Panc1 (cell line): ENCODE measurements around the gene FLRT1. TPM values are rescaled to one million over a fixed set of nuclear protein-coding genes. Genes with fewer than 3 reads are reported as not detected.

Source experiments
- ATAC-seq: fragments of 200-7000 bp; cut with Tn5 transposase; 2 replicates; pipeline ENCODE4 v1.9.1; 2020; ENCODE audit warnings: mild to moderate bottlenecking, moderate library complexity
- BruUV-seq: library from RNA; stranded (reverse); fragments of 400-500 nt; replicated peaks from 2 replicates; lab custom pipeline; 2021; lab: Mats Ljungman, UMichigan
- CTCF ChIA-PET: fragments of 300-600 bp; sonication (Branson Sonifier 250); formaldehyde crosslinking; loops from one replicate; lab custom pipeline; 2022; ENCODE audit warnings: antibody characterized with exemption; lab: Charles Lee
- POLR2A ChIA-PET: fragments of 300-600 bp; sonication (Branson Sonifier 250); formaldehyde crosslinking; loops from one replicate; lab custom pipeline; 2022; ENCODE audit warnings: antibody characterized with exemption; lab: Charles Lee
- DNase-seq: peaks from one replicate; pipeline ENCODE4 v3.0.0-alpha.2; 2010; ENCODE audit warnings: low read depth, low spot score
- H3K27ac ChIP-seq: 2 replicates; pipeline ENCODE4 v1.5.1; 2011; ENCODE audit warnings: mild to moderate bottlenecking, low read length, inconsistent platforms
- H3K27me3 ChIP-seq: fragments of 200-500 bp; sonication (Bioruptor generic); 2 replicates; pipeline ENCODE4 v1.6.0; 2014; ENCODE audit warnings: low read length, inconsistent platforms; ENCODE audit not compliant: control insufficient read depth, insufficient read depth
- H3K36me3 ChIP-seq: fragments of 200-500 bp; sonication (Bioruptor generic); 2 replicates; pipeline ENCODE4 v1.5.1; 2014; ENCODE audit warnings: inconsistent platforms, mild to moderate bottlenecking, low read length, moderate library complexity; ENCODE audit not compliant: control insufficient read depth, insufficient read depth
- H3K4me1 ChIP-seq: 2 replicates; pipeline ENCODE4 v1.5.1; 2011; ENCODE audit warnings: inconsistent platforms, mild to moderate bottlenecking, low read length, moderate library complexity; ENCODE audit not compliant: control insufficient read depth, insufficient read depth
- H3K4me3 ChIP-seq, 2 experiments: 2 replicates each; pipeline ENCODE4 v1.5.1; 2011 to 2012; ENCODE audit warnings: low read depth in 2 of 2, low read length in 2 of 2, mild to moderate bottlenecking in 2 of 2, inconsistent platforms in 1 of 2, moderate library complexity in 1 of 2
- H3K9me3 ChIP-seq: fragments of 200-500 bp; sonication (Bioruptor generic); 2 replicates; pipeline ENCODE4 v1.5.1; 2014; ENCODE audit warnings: low read depth, mild to moderate bottlenecking, inconsistent platforms, low read length, moderate library complexity; ENCODE audit not compliant: control insufficient read depth, insufficient read depth
- CTCF ChIP-seq: fragments of 450-650 bp; IDR thresholded peaks from 2 replicates; pipeline ENCODE4 v1.5.1; 2017; ENCODE audit warnings: mild to moderate bottlenecking
- POLR2AphosphoS5 ChIP-seq: IDR thresholded peaks from 2 replicates; pipeline ENCODE4 v1.6.1; 2012; ENCODE audit warnings: mild to moderate bottlenecking, low read depth, low read length, moderate library complexity
- REST ChIP-seq, 2 experiments: IDR thresholded peaks; 2 replicates each; pipeline ENCODE4 v1.6.1; 2011 to 2012; ENCODE audit warnings: low read depth in 2 of 2, control low read depth in 1 of 2, low read length in 1 of 2, mild to moderate bottlenecking in 1 of 2, moderate library complexity in 1 of 2; ENCODE audit not compliant: insufficient read depth in 1 of 2
- SIN3A ChIP-seq: IDR thresholded peaks from 2 replicates; pipeline ENCODE4 v1.6.1; 2012; ENCODE audit warnings: low read depth, mild to moderate bottlenecking, low read length, moderate library complexity, borderline replicate concordance; ENCODE audit not compliant: insufficient read depth
- TCF7L2 ChIP-seq: IDR thresholded peaks from 2 replicates; pipeline ENCODE4 v1.6.1; 2011; ENCODE audit warnings: mild to moderate bottlenecking, low read depth, low read length, inconsistent platforms
- in situ Hi-C: cut with HindIII; loops from 2 replicates; pipeline ENCODE4 v1.10.0; 2016; ENCODE audit warnings: low sequenced_read_pairs, low pct_unique_long_range_greater_than_20kb
- intact Hi-C: fragments of 100-400 bp; cut with micrococcal nuclease; formaldehyde crosslinking; loops from one replicate; pipeline ENCODE4 v1.10.0; 2022; ENCODE audit not compliant: unreplicated experiment
- total RNA-seq: library from RNA; stranded (reverse); gene quantifications from one replicate; pipeline ENCODE4 v1.2.1, GENCODE V29; 2021; ENCODE audit not compliant: unreplicated experiment

The FLRT1 gene
- total RNA-seq, 1 experiment from 2014 or later = 0.51 TPM

GRCh38 chr11:64036087-64037026 is 626 bp downstream of the FLRT1 start:
- in situ Hi-C loops (no loop called here), intact Hi-C loops (no loop called here)
- BruUV-seq = no TSS peak
- Histone ChIP-seq H3K27me3 (no peaks in the 10 kb centered on the region), H3K4me1 (peaks cover 14% of the 10 kb centered on the region), H3K9me3 (no peaks in the 10 kb centered on the region), H3K27ac (no peak overlapping the region), H3K4me3 (peak overlapping the region; percentile 32 to 38), H3K36me3 (no peaks in the 10 kb centered on the region)
- ATAC-seq = peak; percentile 44
- ChIA-PET CTCF (no interaction called here), POLR2A (no interaction called here)
- TF ChIP-seq POLR2AphosphoS5 = no peak
- no peak; the same call in 1 of the 2 replicates for TF ChIP-seq CTCF
- TF ChIP-seq TCF7L2 = no peak
- no peak for TF ChIP-seq SIN3A
- TF ChIP-seq REST (IDR thresholded peaks at IDR 0.05; ENCODE audit: insufficient read depth in 1 of 2, low read depth in 2 of 2, low read length in 1 of 2) = no peak
- DNase-seq = no peak

GRCh38 chr11:64037027-64037634 is 1.4 kb downstream of the FLRT1 start:
- Histone ChIP-seq H3K4me3 (peak overlapping the region in 1 of 2 experiments; percentile 38; a peak in 2 of 4 replicates), H3K27ac (no peak overlapping the region), H3K27me3 (no peaks in the 10 kb centered on the region), H3K4me1 (peaks cover 9% of the 10 kb centered on the region), H3K36me3 (no peaks in the 10 kb centered on the region), H3K9me3 (no peaks in the 10 kb centered on the region)
- intact Hi-C loops = no loop called here
- ATAC-seq (peak; percentile 14), DNase-seq (no peak)
- TF ChIP-seq SIN3A = no peak
- no peak for TF ChIP-seq CTCF
- TF ChIP-seq POLR2AphosphoS5 = no peak
- TF ChIP-seq TCF7L2 = no peak
- TF ChIP-seq REST (IDR thresholded peaks at IDR 0.05; ENCODE audit: insufficient read depth in 1 of 2, low read depth in 2 of 2, low read length in 1 of 2) = no peak
- in situ Hi-C loops = no loop called here
- ChIA-PET POLR2A (no interaction called here), CTCF (no interaction called here)
- no TSS peak for BruUV-seq
